ENCODE results near the gene PPAT. TPM values are rescaled to one million over a fixed set of nuclear protein-coding genes. Genes with fewer than 3 reads are reported as not detected.

PPAT gene
- total RNA-seq, 1 donor from 2014 or later, result 42.2 TPM

DNA sequence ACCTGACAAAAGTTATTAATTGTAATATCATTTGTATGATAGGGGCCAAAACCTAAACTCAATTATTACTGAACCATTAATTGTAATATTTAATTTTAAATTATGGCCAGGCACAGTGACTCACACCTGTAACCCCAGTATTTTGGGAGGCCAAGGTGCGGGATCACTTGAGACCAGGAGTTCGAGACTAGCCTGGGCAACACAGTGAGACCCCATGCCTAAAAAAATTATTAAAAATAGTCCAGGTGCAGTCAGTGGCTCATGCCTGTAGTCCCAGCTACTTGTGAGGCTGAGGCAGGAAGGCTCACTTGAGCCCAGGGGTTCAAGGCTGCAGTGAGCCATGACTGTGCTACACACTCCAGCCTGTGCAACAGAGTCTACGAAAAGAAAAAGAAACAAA is 18.0 kb downstream of the PPAT start:
- no peaks in the 10 kb centered on the region for H3K9me3 Mint-ChIP-seq (ENCODE audit: unreplicated experiment)
- no peak overlapping the region for H2AFZ ChIP-seq (ENCODE audit: low read depth, low read length)
- H3K27ac ChIP-seq (ENCODE audit: low read depth, low read length), result no peak overlapping the region
- DNase-seq (ENCODE audit: low read depth) (no peak), FAIRE-seq (no peak)
- no peaks in the 10 kb centered on the region for H3K36me3 Mint-ChIP-seq (ENCODE audit: low read depth, unreplicated experiment)
- H3K4me3 Mint-ChIP-seq (ENCODE audit: unreplicated experiment), result no peak overlapping the region
- H3K79me2 ChIP-seq (ENCODE audit: insufficient read depth, low read length), result peaks cover 77% of the 10 kb centered on the region
- no peaks in the 10 kb centered on the region for H3K9me3 ChIP-seq (ENCODE audit: insufficient read depth, low read depth, low read length)
- no peak overlapping the region for H3K27ac Mint-ChIP-seq (ENCODE audit: unreplicated experiment)
- H4K20me1 ChIP-seq (ENCODE audit: insufficient read depth, low read length), result peaks cover 8% of the 10 kb centered on the region
- no peak overlapping the region for H3K4me2 ChIP-seq (ENCODE audit: low read length)
- TF ChIP-seq, protein P1, sequence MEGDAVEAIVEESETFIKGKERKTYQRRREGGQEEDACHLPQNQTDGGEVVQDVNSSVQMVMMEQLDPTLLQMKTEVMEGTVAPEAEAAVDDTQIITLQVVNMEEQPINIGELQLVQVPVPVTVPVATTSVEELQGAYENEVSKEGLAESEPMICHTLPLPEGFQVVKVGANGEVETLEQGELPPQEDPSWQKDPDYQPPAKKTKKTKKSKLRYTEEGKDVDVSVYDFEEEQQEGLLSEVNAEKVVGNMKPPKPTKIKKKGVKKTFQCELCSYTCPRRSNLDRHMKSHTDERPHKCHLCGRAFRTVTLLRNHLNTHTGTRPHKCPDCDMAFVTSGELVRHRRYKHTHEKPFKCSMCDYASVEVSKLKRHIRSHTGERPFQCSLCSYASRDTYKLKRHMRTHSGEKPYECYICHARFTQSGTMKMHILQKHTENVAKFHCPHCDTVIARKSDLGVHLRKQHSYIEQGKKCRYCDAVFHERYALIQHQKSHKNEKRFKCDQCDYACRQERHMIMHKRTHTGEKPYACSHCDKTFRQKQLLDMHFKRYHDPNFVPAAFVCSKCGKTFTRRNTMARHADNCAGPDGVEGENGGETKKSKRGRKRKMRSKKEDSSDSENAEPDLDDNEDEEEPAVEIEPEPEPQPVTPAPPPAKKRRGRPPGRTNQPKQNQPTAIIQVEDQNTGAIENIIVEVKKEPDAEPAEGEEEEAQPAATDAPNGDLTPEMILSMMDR (IDR thresholded peaks at IDR 0.05; ENCODE audit: insufficient read depth, low read depth, low read length), result no peak
- TF ChIP-seq EZH2 (IDR thresholded peaks at IDR 0.05; ENCODE audit: insufficient read depth, low read length), result no peak
- H3K27me3 ChIP-seq (ENCODE audit: insufficient read depth, low read length), result no peaks in the 10 kb centered on the region
- H3K9ac ChIP-seq (ENCODE audit: low read length), result no peak overlapping the region
- no peaks in the 10 kb centered on the region for H3K4me1 ChIP-seq (ENCODE audit: insufficient read depth, low read length)
- no peak overlapping the region for H3K4me3 ChIP-seq (ENCODE audit: insufficient read depth, low read depth, low read length)
- H3K27me3 Mint-ChIP-seq (ENCODE audit: low read depth, unreplicated experiment), result no peaks in the 10 kb centered on the region
- H3K36me3 ChIP-seq (ENCODE audit: insufficient read depth, low read length), result no peaks in the 10 kb centered on the region
- peaks cover 3% of the 10 kb centered on the region for H3K4me1 Mint-ChIP-seq (ENCODE audit: low read depth, unreplicated experiment)

- Histone ChIP-seq H3K9me3 (ENCODE audit: insufficient read depth, low read depth, low read length) (no peaks in the 10 kb centered on the region), H3K27me3 (ENCODE audit: insufficient read depth, low read length) (no peaks in the 10 kb centered on the region), H3K27ac (ENCODE audit: low read depth, low read length) (no peak overlapping the region), H3K4me1 (ENCODE audit: insufficient read depth, low read length) (no peaks in the 10 kb centered on the region), H3K4me3 (ENCODE audit: insufficient read depth, low read depth, low read length) (no peak overlapping the region), H3K79me2 (ENCODE audit: insufficient read depth, low read length) (peaks cover 77% of the 10 kb centered on the region), H3K4me2 (ENCODE audit: low read length) (no peak overlapping the region), H3K36me3 (ENCODE audit: insufficient read depth, low read length) (no peaks in the 10 kb centered on the region), H3K9ac (ENCODE audit: low read length) (no peak overlapping the region), H2AFZ (ENCODE audit: low read depth, low read length) (no peak overlapping the region), H4K20me1 (ENCODE audit: insufficient read depth, low read length) (peaks cover 8% of the 10 kb centered on the region)
- Mint-ChIP-seq H3K36me3 (ENCODE audit: low read depth, unreplicated experiment) (no peaks in the 10 kb centered on the region), H3K27ac (ENCODE audit: unreplicated experiment) (no peak overlapping the region), H3K27me3 (ENCODE audit: low read depth, unreplicated experiment) (no peaks in the 10 kb centered on the region), H3K4me3 (ENCODE audit: unreplicated experiment) (no peak overlapping the region), H3K4me1 (ENCODE audit: low read depth, unreplicated experiment) (peaks cover 5% of the 10 kb centered on the region), H3K9me3 (ENCODE audit: unreplicated experiment) (no peaks in the 10 kb centered on the region)
- DNase-seq (ENCODE audit: low read depth) (no peak), FAIRE-seq (no peak)
- TF ChIP-seq, protein P1 (IDR thresholded peaks at IDR 0.05; ENCODE audit: insufficient read depth, low read depth, low read length), result no peak
- no peak for TF ChIP-seq EZH2 (IDR thresholded peaks at IDR 0.05; ENCODE audit: insufficient read depth, low read length)
Measured at GRCh38 chr4:56416349-56416748, 19.1 kb downstream of the PPAT start.

DNA sequence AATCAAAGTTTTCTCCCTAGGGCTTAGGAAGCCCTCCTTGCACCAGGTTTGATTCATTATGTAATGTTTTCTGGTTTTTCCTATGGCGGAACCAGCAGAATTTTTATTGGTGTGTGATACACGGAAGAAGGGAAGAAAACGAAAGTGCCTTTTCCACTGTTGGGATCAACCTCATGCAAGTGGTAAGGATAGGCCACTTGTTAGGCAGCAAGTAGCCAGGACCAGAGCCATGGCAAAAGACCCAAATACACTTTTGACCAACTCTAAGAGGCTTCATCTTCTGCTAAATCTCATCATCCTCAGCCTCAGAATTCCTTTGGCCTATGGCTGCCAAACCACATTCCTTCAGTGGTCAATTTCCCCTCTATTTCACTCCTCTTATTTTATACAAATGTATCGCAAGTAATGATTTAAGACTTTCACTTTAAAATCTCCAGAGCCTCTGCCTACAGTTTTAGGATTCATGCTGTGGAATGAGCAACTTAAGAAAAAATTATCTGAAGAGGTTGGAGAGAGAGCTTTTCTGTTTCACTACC is 21.2 kb downstream of the PPAT start:
- Mint-ChIP-seq H3K27ac (ENCODE audit: unreplicated experiment) (no peak overlapping the region), H3K9me3 (ENCODE audit: unreplicated experiment) (no peaks in the 10 kb centered on the region), H3K27me3 (ENCODE audit: low read depth, unreplicated experiment) (no peaks in the 10 kb centered on the region), H3K4me1 (ENCODE audit: low read depth, unreplicated experiment) (peaks cover 10% of the 10 kb centered on the region), H3K36me3 (ENCODE audit: low read depth, unreplicated experiment) (no peaks in the 10 kb centered on the region), H3K4me3 (ENCODE audit: unreplicated experiment) (no peak overlapping the region)
- no peaks in the 10 kb centered on the region for H3K27me3 ChIP-seq (ENCODE audit: insufficient read depth, low read length)
- peaks cover 68% of the 10 kb centered on the region for H3K79me2 ChIP-seq (ENCODE audit: insufficient read depth, low read length)
- peak overlapping the region; percentile 16 for H3K4me2 ChIP-seq (ENCODE audit: low read length)
- H3K4me3 ChIP-seq (ENCODE audit: insufficient read depth, low read depth, low read length), result no peak overlapping the region
- H4K20me1 ChIP-seq (ENCODE audit: insufficient read depth, low read length), result peaks cover under 1% of the 10 kb centered on the region
- H2AFZ ChIP-seq (ENCODE audit: low read depth, low read length), result no peak overlapping the region
- H3K4me1 ChIP-seq (ENCODE audit: insufficient read depth, low read length), result peaks cover 12% of the 10 kb centered on the region
- FAIRE-seq (no peak), DNase-seq (ENCODE audit: low read depth) (peak; percentile 53)
- no peaks in the 10 kb centered on the region for H3K36me3 ChIP-seq (ENCODE audit: insufficient read depth, low read length)
- no peaks in the 10 kb centered on the region for H3K9me3 ChIP-seq (ENCODE audit: insufficient read depth, low read depth, low read length)
- no peak overlapping the region for H3K27ac ChIP-seq (ENCODE audit: low read depth, low read length)
- no peak overlapping the region for H3K9ac ChIP-seq (ENCODE audit: low read length)
- TF ChIP-seq, protein P1 (IDR thresholded peaks at IDR 0.05; ENCODE audit: insufficient read depth, low read depth, low read length), result no peak
- no peak for TF ChIP-seq EZH2 (IDR thresholded peaks at IDR 0.05; ENCODE audit: insufficient read depth, low read length)

Data from astrocyte (in vitro differentiated cells and primary cell).